GM23338 (cell line): ENCODE data around the gene SSH3. TPM values are rescaled to one million over a fixed set of nuclear protein-coding genes. Genes with fewer than 3 reads are reported as not detected.
A peak's percentile ranks its signal among the peaks of the same experiment; 100 is the strongest.

Source experiments
- ATAC-seq: fragments of 200-7000 bp; cut with Tn5 transposase; 3 replicates; pipeline ENCODE4 v1.9.1; 2020
- DNase-seq: peaks from one replicate; pipeline ENCODE4 v3.0.0-alpha.2; 2015; ENCODE audit warnings: low spot score
- H2AFZ ChIP-seq: fragments of 200-600 bp; sonication (generic); 2 replicates; pipeline ENCODE4 v1.8.0; 2016; ENCODE audit warnings: antibody characterized with exemption, mild to moderate bottlenecking, moderate library complexity
- H3F3A ChIP-seq: fragments of 200-600 bp; sonication (generic); replicated peaks from 2 replicates; pipeline ENCODE4 v1.8.0; 2017; ENCODE audit warnings: antibody characterized with exemption, mixed run types, low read depth
- H3K27ac ChIP-seq: fragments of 200-600 bp; sonication (generic); 2 replicates; pipeline ENCODE4 v1.6.1; 2016; ENCODE audit warnings: low read depth
- H3K27me3 ChIP-seq: fragments of 200-600 bp; sonication (generic); 2 replicates; pipeline ENCODE4 v1.8.0; 2016; ENCODE audit warnings: mild to moderate bottlenecking, mixed run types, moderate library complexity; ENCODE audit not compliant: insufficient read depth
- H3K36me3 ChIP-seq: fragments of 200-600 bp; sonication (generic); 2 replicates; pipeline ENCODE4 v1.8.0; 2016; ENCODE audit warnings: mild to moderate bottlenecking; ENCODE audit not compliant: insufficient read depth
- H3K4me1 ChIP-seq: fragments of 200-600 bp; sonication (generic); 2 replicates; pipeline ENCODE4 v1.8.0; 2016; ENCODE audit warnings: mild to moderate bottlenecking, moderate library complexity; ENCODE audit not compliant: insufficient read depth
- H3K4me2 ChIP-seq: fragments of 200-600 bp; sonication (generic); 2 replicates; pipeline ENCODE4 v1.7.1; 2017; ENCODE audit warnings: mixed run types
- H3K4me3 ChIP-seq: fragments of 200-600 bp; sonication (generic); 2 replicates; pipeline ENCODE4 v1.6.1; 2016; ENCODE audit warnings: mixed run types
- H3K79me2 ChIP-seq: fragments of 200-600 bp; sonication (generic); replicated peaks from 2 replicates; pipeline ENCODE4 v1.8.0; 2017; ENCODE audit warnings: mild to moderate bottlenecking; ENCODE audit not compliant: insufficient read depth
- H3K9me2 ChIP-seq: fragments of 200-600 bp; sonication (generic); 2 replicates; pipeline ENCODE4 v1.8.0; 2017; ENCODE audit not compliant: insufficient read depth
- H4K20me1 ChIP-seq: fragments of 200-600 bp; sonication (generic); replicated peaks from 2 replicates; pipeline ENCODE4 v1.8.0; 2017; ENCODE audit warnings: mild to moderate bottlenecking; ENCODE audit not compliant: insufficient read depth
- H3K27ac Mint-ChIP-seq: 2 replicates; pipeline ENCODE4 v1.8.0; 2020; ENCODE audit warnings: inconsistent platforms, mild to moderate bottlenecking, moderate library complexity, mixed read lengths
- H3K27me3 Mint-ChIP-seq: 3 replicates; pipeline ENCODE4 v1.8.0; 2022; ENCODE audit warnings: low read depth, mild to moderate bottlenecking, moderate library complexity, mixed read lengths, inconsistent platforms; ENCODE audit not compliant: insufficient read depth, poor library complexity
- H3K36me3 Mint-ChIP-seq: 3 replicates; pipeline ENCODE4 v1.8.0; 2021; ENCODE audit warnings: low read depth, mild to moderate bottlenecking, inconsistent platforms, moderate library complexity, mixed read lengths
- H3K4me1 Mint-ChIP-seq: 3 replicates; pipeline ENCODE4 v1.8.0; 2020; ENCODE audit warnings: mild to moderate bottlenecking, inconsistent platforms, mixed read lengths
- H3K4me3 Mint-ChIP-seq: 3 replicates; pipeline ENCODE4 v1.8.0; 2021; ENCODE audit warnings: moderate library complexity, mild to moderate bottlenecking, inconsistent platforms, mixed read lengths
- H3K9me3 Mint-ChIP-seq: 3 replicates; pipeline ENCODE4 v1.8.0; 2020; ENCODE audit warnings: moderate library complexity, mild to moderate bottlenecking, inconsistent platforms, mixed read lengths
- REST ChIP-seq: IDR thresholded peaks from one replicate; pipeline ENCODE4 v1.6.1; 2018; ENCODE audit warnings: antibody characterized with exemption; ENCODE audit not compliant: unreplicated experiment
- polyA plus RNA-seq: library from polyadenylated mRNA; unstranded; fragments of >200 nt; fragmentation: Nextera tagmentation; extraction: Ambion mirVana; gene quantifications from 2 replicates; pipeline ENCODE4 v1.2.1, GENCODE V29; 2016
- total RNA-seq: library from RNA; depleted of rRNA; stranded (reverse); fragments of >200 nt; shearing (Covaris generic); gene quantifications from 2 replicates; pipeline ENCODE4 v1.2.3, GENCODE V29; 2014
- TF ChIP-seq, protein P1 (sequence below), 2 experiments: fragments of 200-600 bp in 1 of 2; sonication (generic) in 1 of 2; conservative IDR thresholded peaks; 2 replicates each; pipeline versions ENCODE4 v1.5.1 to v1.6.1; 2016 to 2017; ENCODE audit warnings: antibody characterized with exemption in 2 of 2, low read depth in 2 of 2, mild to moderate bottlenecking in 2 of 2, moderate library complexity in 1 of 2
- TF ChIP-seq, protein P2 (sequence below): fragments of 250-450 bp; sonication (Bioruptor Pico); IDR thresholded peaks from 2 replicates; pipeline ENCODE4 v1.5.0; 2020; ENCODE audit warnings: mild to moderate bottlenecking, moderate library complexity

SSH3 gene
- total and polyA plus RNA-seq, 2 experiments from 2014 or later = 17.8 to 40.0 TPM

DNA sequence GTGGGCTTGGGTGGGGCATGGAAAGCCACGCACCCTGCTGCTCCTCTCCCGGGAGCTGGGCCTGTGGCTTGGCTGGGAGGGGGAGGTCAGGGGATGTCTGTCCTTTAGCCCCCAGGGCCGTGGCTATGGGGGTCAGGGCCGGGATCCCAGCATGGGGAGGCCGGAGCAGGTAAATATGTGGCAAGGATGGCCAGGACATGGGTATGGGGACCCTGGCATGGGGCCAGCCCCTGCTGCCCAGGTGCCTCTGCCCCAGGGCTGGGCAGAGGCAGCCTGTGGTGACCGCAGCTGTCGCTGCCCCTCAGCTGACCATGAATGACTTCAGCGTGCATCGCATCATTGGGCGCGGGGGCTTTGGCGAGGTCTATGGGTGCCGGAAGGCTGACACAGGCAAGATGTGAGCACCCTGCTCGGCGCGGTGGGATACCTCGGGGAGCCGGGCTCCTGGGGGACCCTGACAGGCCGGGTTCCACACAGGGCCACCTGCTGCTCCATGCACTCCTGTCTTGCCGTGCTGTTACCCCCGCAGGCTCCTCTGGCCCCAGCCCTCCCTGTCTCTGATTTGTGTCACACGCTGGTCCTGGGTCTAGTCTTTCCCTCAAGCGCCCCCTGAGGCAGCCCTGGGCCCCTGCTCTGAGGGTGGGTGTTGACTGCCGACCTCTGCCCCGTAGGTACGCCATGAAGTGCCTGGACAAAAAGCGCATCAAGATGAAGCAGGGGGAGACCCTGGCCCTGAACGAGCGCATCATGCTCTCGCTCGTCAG lies 22.4 kb upstream of the SSH3 start:
- DNase-seq = no peak
- peaks cover 7% of the 10 kb centered on the region for H3K36me3 ChIP-seq
- Mint-ChIP-seq H3K9me3 (no peaks in the 10 kb centered on the region), H3K4me3 (no peak overlapping the region), H3K36me3 (peaks cover 34% of the 10 kb centered on the region), H3K27ac (no peak overlapping the region), H3K27me3 (peaks cover 7% of the 10 kb centered on the region), H3K4me1 (peaks cover 20% of the 10 kb centered on the region)
- ATAC-seq = no peak
- H3K27me3 ChIP-seq = no peaks in the 10 kb centered on the region
- H3K27ac ChIP-seq = no peak overlapping the region
- no peaks in the 10 kb centered on the region for H3K9me2 ChIP-seq
- H3K4me1 ChIP-seq = peaks cover 12% of the 10 kb centered on the region; the same call in 1 of the 2 replicates
- no peak overlapping the region for H3K4me3 ChIP-seq
- no peak overlapping the region for H2AFZ ChIP-seq
- no peak for TF ChIP-seq REST
- TF ChIP-seq, protein P1, sequence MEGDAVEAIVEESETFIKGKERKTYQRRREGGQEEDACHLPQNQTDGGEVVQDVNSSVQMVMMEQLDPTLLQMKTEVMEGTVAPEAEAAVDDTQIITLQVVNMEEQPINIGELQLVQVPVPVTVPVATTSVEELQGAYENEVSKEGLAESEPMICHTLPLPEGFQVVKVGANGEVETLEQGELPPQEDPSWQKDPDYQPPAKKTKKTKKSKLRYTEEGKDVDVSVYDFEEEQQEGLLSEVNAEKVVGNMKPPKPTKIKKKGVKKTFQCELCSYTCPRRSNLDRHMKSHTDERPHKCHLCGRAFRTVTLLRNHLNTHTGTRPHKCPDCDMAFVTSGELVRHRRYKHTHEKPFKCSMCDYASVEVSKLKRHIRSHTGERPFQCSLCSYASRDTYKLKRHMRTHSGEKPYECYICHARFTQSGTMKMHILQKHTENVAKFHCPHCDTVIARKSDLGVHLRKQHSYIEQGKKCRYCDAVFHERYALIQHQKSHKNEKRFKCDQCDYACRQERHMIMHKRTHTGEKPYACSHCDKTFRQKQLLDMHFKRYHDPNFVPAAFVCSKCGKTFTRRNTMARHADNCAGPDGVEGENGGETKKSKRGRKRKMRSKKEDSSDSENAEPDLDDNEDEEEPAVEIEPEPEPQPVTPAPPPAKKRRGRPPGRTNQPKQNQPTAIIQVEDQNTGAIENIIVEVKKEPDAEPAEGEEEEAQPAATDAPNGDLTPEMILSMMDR (conservative IDR thresholded peaks at IDR 0.05; ENCODE audit: low read depth in 2 of 2) = peak in 1 of 2 experiments; percentile 24; a peak in 2 of 4 replicates
- peaks cover 7% of the 10 kb centered on the region; the same call in 1 of the 2 replicates for H3K79me2 ChIP-seq
- no peak overlapping the region for H3K4me2 ChIP-seq
- H3F3A ChIP-seq = peaks cover 11% of the 10 kb centered on the region
- H4K20me1 ChIP-seq = no peaks in the 10 kb centered on the region; the same call in 1 of the 2 replicates

DNA sequence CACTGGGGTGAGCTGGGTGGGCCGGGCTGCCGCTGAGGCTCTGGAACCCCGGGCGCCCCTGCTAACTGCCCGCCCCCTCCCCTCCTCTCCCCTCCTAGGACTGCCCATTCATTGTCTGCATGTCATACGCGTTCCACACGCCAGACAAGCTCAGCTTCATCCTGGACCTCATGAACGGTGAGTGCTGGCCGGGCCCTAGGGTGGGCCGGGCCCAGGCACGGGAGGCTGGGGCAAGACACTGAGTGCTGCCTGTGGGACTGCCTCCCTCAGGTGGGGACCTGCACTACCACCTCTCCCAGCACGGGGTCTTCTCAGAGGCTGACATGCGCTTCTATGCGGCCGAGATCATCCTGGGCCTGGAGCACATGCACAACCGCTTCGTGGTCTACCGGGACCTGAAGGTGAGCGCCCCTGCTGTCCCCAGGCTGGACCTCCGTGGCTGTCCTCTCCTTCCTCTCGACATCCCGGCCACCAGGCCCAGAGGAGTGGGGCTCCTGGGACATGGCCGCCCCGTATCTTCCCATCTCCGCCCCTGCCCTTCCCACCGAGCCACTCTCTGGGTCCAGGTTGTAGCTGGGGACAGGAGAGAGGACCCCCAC lies 21.7 kb upstream of the SSH3 start:
- peaks cover 14% of the 10 kb centered on the region for H3K4me1 Mint-ChIP-seq
- peaks cover 6% of the 10 kb centered on the region for H3K27me3 Mint-ChIP-seq
- DNase-seq = no peak
- TF ChIP-seq, protein P2, sequence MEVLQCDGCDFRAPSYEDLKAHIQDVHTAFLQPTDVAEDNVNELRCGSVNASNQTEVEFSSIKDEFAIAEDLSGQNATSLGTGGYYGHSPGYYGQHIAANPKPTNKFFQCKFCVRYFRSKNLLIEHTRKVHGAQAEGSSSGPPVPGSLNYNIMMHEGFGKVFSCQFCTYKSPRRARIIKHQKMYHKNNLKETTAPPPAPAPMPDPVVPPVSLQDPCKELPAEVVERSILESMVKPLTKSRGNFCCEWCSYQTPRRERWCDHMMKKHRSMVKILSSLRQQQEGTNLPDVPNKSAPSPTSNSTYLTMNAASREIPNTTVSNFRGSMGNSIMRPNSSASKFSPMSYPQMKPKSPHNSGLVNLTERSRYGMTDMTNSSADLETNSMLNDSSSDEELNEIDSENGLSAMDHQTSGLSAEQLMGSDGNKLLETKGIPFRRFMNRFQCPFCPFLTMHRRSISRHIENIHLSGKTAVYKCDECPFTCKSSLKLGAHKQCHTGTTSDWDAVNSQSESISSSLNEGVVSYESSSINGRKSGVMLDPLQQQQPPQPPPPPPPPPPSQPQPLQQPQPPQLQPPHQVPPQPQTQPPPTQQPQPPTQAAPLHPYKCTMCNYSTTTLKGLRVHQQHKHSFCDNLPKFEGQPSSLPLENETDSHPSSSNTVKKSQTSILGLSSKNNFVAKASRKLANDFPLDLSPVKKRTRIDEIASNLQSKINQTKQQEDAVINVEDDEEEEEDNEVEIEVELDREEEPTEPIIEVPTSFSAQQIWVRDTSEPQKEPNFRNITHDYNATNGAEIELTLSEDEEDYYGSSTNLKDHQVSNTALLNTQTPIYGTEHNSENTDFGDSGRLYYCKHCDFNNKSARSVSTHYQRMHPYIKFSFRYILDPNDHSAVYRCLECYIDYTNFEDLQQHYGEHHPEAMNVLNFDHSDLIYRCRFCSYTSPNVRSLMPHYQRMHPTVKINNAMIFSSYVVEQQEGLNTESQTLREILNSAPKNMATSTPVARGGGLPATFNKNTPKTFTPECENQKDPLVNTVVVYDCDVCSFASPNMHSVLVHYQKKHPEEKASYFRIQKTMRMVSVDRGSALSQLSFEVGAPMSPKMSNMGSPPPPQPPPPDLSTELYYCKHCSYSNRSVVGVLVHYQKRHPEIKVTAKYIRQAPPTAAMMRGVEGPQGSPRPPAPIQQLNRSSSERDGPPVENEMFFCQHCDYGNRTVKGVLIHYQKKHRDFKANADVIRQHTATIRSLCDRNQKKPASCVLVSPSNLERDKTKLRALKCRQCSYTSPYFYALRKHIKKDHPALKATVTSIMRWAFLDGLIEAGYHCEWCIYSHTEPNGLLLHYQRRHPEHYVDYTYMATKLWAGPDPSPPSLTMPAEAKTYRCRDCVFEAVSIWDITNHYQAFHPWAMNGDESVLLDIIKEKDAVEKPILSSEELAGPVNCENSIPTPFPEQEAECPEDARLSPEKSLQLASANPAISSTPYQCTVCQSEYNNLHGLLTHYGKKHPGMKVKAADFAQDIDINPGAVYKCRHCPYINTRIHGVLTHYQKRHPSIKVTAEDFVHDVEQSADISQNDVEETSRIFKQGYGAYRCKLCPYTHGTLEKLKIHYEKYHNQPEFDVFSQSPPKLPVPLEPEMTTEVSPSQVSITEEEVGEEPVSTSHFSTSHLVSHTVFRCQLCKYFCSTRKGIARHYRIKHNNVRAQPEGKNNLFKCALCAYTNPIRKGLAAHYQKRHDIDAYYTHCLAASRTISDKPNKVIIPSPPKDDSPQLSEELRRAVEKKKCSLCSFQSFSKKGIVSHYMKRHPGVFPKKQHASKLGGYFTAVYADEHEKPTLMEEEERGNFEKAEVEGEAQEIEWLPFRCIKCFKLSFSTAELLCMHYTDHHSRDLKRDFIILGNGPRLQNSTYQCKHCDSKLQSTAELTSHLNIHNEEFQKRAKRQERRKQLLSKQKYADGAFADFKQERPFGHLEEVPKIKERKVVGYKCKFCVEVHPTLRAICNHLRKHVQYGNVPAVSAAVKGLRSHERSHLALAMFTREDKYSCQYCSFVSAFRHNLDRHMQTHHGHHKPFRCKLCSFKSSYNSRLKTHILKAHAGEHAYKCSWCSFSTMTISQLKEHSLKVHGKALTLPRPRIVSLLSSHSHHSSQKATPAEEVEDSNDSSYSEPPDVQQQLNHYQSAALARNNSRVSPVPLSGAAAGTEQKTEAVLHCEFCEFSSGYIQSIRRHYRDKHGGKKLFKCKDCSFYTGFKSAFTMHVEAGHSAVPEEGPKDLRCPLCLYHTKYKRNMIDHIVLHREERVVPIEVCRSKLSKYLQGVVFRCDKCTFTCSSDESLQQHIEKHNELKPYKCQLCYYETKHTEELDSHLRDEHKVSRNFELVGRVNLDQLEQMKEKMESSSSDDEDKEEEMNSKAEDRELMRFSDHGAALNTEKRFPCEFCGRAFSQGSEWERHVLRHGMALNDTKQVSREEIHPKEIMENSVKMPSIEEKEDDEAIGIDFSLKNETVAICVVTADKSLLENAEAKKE = no peak
- TF ChIP-seq, protein P1 (conservative IDR thresholded peaks at IDR 0.05; ENCODE audit: low read depth in 2 of 2) = 0 out of 4 replicates have a peak, but pooled peaks of 1 of the 2 experiments have one; percentile 4
- Histone ChIP-seq H3K79me2 (no peaks in the 10 kb centered on the region; the same call in 1 of the 2 replicates), H3K36me3 (peaks cover 7% of the 10 kb centered on the region), H3K4me3 (no peak overlapping the region), H3K4me1 (peaks cover 10% of the 10 kb centered on the region; the same call in 1 of the 2 replicates), H4K20me1 (no peaks in the 10 kb centered on the region; the same call in 1 of the 2 replicates), H3K27me3 (no peaks in the 10 kb centered on the region), H3F3A (peaks cover 8% of the 10 kb centered on the region), H2AFZ (no peak overlapping the region), H3K9me2 (no peaks in the 10 kb centered on the region), H3K27ac (no peak overlapping the region), H3K4me2 (no peak overlapping the region)
- H3K4me3 Mint-ChIP-seq = no peak overlapping the region
- H3K9me3 Mint-ChIP-seq = no peaks in the 10 kb centered on the region
- ATAC-seq = no peak
- peaks cover 34% of the 10 kb centered on the region for H3K36me3 Mint-ChIP-seq
- no peak overlapping the region for H3K27ac Mint-ChIP-seq
